ENCODE data around the gene GLS2.

DNA sequence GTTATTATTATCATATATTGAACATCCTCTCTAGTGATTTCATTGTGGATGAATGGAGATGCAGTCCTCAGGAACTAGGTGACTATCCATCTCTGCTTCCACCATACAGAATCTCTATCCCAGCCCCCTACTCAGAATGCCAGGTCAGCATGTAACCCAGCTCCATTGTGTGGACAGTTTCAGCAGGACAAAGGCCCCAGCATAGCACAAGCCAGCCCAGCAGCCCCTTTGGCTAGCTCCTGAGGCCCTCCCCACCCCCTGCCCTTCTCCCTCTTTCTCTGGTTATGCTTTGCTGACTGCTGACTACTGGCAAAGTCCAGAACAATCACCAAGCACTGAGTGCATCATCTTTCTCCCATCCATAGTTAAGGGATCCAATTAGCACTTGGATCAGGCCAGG, 25.4 kb downstream of the GLS2 start:
- TF ChIP-seq POLR2A (IDR thresholded peaks at IDR 0.05) = no peak
- TF ChIP-seq, protein P1, sequence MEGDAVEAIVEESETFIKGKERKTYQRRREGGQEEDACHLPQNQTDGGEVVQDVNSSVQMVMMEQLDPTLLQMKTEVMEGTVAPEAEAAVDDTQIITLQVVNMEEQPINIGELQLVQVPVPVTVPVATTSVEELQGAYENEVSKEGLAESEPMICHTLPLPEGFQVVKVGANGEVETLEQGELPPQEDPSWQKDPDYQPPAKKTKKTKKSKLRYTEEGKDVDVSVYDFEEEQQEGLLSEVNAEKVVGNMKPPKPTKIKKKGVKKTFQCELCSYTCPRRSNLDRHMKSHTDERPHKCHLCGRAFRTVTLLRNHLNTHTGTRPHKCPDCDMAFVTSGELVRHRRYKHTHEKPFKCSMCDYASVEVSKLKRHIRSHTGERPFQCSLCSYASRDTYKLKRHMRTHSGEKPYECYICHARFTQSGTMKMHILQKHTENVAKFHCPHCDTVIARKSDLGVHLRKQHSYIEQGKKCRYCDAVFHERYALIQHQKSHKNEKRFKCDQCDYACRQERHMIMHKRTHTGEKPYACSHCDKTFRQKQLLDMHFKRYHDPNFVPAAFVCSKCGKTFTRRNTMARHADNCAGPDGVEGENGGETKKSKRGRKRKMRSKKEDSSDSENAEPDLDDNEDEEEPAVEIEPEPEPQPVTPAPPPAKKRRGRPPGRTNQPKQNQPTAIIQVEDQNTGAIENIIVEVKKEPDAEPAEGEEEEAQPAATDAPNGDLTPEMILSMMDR (IDR thresholded peaks at IDR 0.05) = no peak

All from adrenal gland (tissue), 5 donors.